H1 (cell line): Measurements from ENCODE around the gene ADGRB3. TPM values are rescaled to one million over a fixed set of nuclear protein-coding genes. Genes with fewer than 3 reads are reported as not detected.

Source experiments
- CTCF ChIA-PET: fragments of 300-600 bp; sonication (Branson Sonifier 250); formaldehyde crosslinking; loops from one replicate; lab custom pipeline; 2021; ENCODE audit not compliant: partially characterized antibody; lab: Charles Lee
- POLR2A ChIA-PET: fragments of 300-600 bp; sonication (Branson Sonifier 250); formaldehyde crosslinking; loops from one replicate; lab custom pipeline; 2021; ENCODE audit warnings: inconsistent platforms; ENCODE audit not compliant: partially characterized antibody; lab: Charles Lee
- DNase-seq, 2 experiments: peaks; one replicate each; pipeline versions ENCODE4 v3.0.0 to v3.0.0-alpha.2; 2010 to 2022; ENCODE audit warnings: low spot score in 2 of 2, low read depth in 1 of 2, mixed read lengths in 1 of 2
- FAIRE-seq: peaks from 2 replicates; lab custom pipeline; 2011; peaks lifted over from hg19 to GRCh38; lab: Jason Lieb, UNC
- H2AFZ ChIP-seq: 2 replicates; pipeline ENCODE4 v1.8.1; 2012; ENCODE audit warnings: low read length, inconsistent platforms
- H2AK5ac ChIP-seq: 2 replicates; pipeline ENCODE4 v1.6.1; 2013; ENCODE audit warnings: low read depth, low read length
- H2BK120ac ChIP-seq: replicated peaks from 2 replicates; pipeline ENCODE3; 2013; ENCODE audit warnings: low read depth, low read length, inconsistent platforms
- H2BK12ac ChIP-seq: 2 replicates; pipeline ENCODE4 v1.6.1; 2013; ENCODE audit warnings: low read depth, low read length
- H2BK15ac ChIP-seq: 2 replicates; pipeline ENCODE4 v1.6.1; 2013; ENCODE audit warnings: low read length
- H2BK20ac ChIP-seq: 2 replicates; pipeline ENCODE4 v1.6.1; 2013; ENCODE audit warnings: low read length
- H2BK5ac ChIP-seq: 2 replicates; pipeline ENCODE4 v1.6.1; 2013; ENCODE audit warnings: low read depth, low read length
- H3K14ac ChIP-seq: 2 replicates; pipeline ENCODE4 v1.6.1; 2013; ENCODE audit warnings: inconsistent platforms; ENCODE audit not compliant: insufficient read length
- H3K18ac ChIP-seq: 2 replicates; pipeline ENCODE4 v1.6.1; 2013; ENCODE audit warnings: low read length; ENCODE audit errors: extremely low read depth
- H3K23ac ChIP-seq: 2 replicates; pipeline ENCODE4 v1.6.1; 2013; ENCODE audit warnings: inconsistent platforms; ENCODE audit not compliant: insufficient read length
- H3K23me2 ChIP-seq: 2 replicates; pipeline ENCODE4 v1.6.1; 2013; ENCODE audit warnings: low read depth, low read length
- H3K27ac ChIP-seq: 2 replicates; pipeline ENCODE4 v1.6.1; 2011; ENCODE audit warnings: low read depth, low read length, inconsistent platforms
- H3K27me3 ChIP-seq, 4 experiments: replicated peaks in 1 of 4; 1 replicate in 1 of 4; 2 replicates in 3 of 4; pipeline versions ENCODE4 v1.6.1 to v1.8.1; 2011 to 2013; ENCODE audit warnings: low read length in 3 of 4, mild to moderate bottlenecking in 3 of 4, inconsistent platforms in 2 of 4, mixed read lengths in 2 of 4, moderate library complexity in 1 of 4; ENCODE audit not compliant: control insufficient read depth in 3 of 4, insufficient read depth in 3 of 4; ENCODE audit errors: extremely low read depth in 1 of 4
- H3K36me3 ChIP-seq, 4 experiments: 2 replicates each; pipeline versions ENCODE4 v1.6.1 to v1.8.1; 2011 to 2013; ENCODE audit warnings: mild to moderate bottlenecking in 4 of 4, low read length in 3 of 4, moderate library complexity in 2 of 4, control low read depth in 1 of 4, inconsistent platforms in 1 of 4; ENCODE audit not compliant: insufficient read depth in 4 of 4, control insufficient read depth in 2 of 4
- H3K4ac ChIP-seq: replicated peaks from 2 replicates; pipeline ENCODE3; 2013; ENCODE audit warnings: low read length, low read depth, mixed read lengths, inconsistent platforms; ENCODE audit not compliant: insufficient read length
- H3K4me1 ChIP-seq, 4 experiments: replicated peaks in 1 of 4; 1 replicate in 1 of 4; 2 replicates in 3 of 4; pipeline versions ENCODE4 v1.6.1 to v1.8.1; 2011 to 2013; ENCODE audit warnings: low read length in 3 of 4, inconsistent platforms in 2 of 4, mixed read lengths in 1 of 4; ENCODE audit not compliant: insufficient read depth in 4 of 4, control insufficient read depth in 3 of 4
- H3K4me2 ChIP-seq, 2 experiments: 2 replicates each; pipeline versions ENCODE4 v1.6.1 to v1.8.1; 2011 to 2013; ENCODE audit warnings: low read depth in 2 of 2, low read length in 2 of 2, control low read depth in 1 of 2, inconsistent platforms in 1 of 2, mild to moderate bottlenecking in 1 of 2; ENCODE audit not compliant: insufficient read depth in 1 of 2
- H3K4me3 ChIP-seq, 4 experiments: fragments of 200-600, 300-600 bp in 1 of 4; sonication (generic), shearing (Covaris generic), sonication (Bioruptor Twin) in 1 of 4; 2 replicates each; pipeline versions ENCODE4 v1.5.1 to v1.8.1; 2011 to 2016; ENCODE audit warnings: low read length in 4 of 4, low read depth in 3 of 4, control low read depth in 2 of 4, inconsistent platforms in 2 of 4, mild to moderate bottlenecking in 2 of 4, mixed read lengths in 1 of 4, moderate library complexity in 1 of 4; ENCODE audit not compliant: insufficient read depth in 2 of 4; ENCODE audit errors: extremely low read depth in 1 of 4
- H3K56ac ChIP-seq: replicated peaks from 2 replicates; pipeline ENCODE3; 2013; ENCODE audit warnings: low read depth, mild to moderate bottlenecking, mixed read lengths, low read length, inconsistent platforms; ENCODE audit not compliant: insufficient read length
- H3K79me1 ChIP-seq: 2 replicates; pipeline ENCODE4 v1.6.1; 2013; ENCODE audit warnings: low read depth, low read length, control low read depth
- H3K79me2 ChIP-seq, 2 experiments: 2 replicates each; pipeline versions ENCODE4 v1.6.1 to v1.8.1; 2012 to 2013; ENCODE audit warnings: low read length in 2 of 2, mild to moderate bottlenecking in 2 of 2, inconsistent platforms in 1 of 2; ENCODE audit not compliant: insufficient read depth in 2 of 2, control insufficient read depth in 1 of 2
- H3K9ac ChIP-seq, 4 experiments: replicated peaks in 1 of 4; 1 replicate in 1 of 4; 2 replicates in 3 of 4; pipeline versions ENCODE4 v1.6.1 to v1.8.1; 2011 to 2013; ENCODE audit warnings: low read depth in 3 of 4, low read length in 3 of 4, control low read depth in 2 of 4, mild to moderate bottlenecking in 2 of 4, moderate library complexity in 2 of 4, inconsistent platforms in 1 of 4; ENCODE audit errors: extremely low read depth in 1 of 4
- H3K9me3 ChIP-seq, 2 experiments: 2 replicates each; pipeline versions ENCODE4 v1.6.1 to v1.8.1; 2012 to 2013; ENCODE audit warnings: mild to moderate bottlenecking in 2 of 2, moderate library complexity in 2 of 2, control low read depth in 1 of 2, inconsistent platforms in 1 of 2, low read depth in 1 of 2, low read length in 1 of 2, mixed read lengths in 1 of 2; ENCODE audit not compliant: insufficient read depth in 2 of 2
- H4K20me1 ChIP-seq, 2 experiments: replicated peaks in 1 of 2; 2 replicates each; pipeline versions ENCODE3 to v1.8.1; 2011 to 2013; ENCODE audit warnings: inconsistent platforms in 2 of 2, low read length in 2 of 2, mild to moderate bottlenecking in 1 of 2; ENCODE audit not compliant: insufficient read depth in 2 of 2, control insufficient read depth in 1 of 2
- H4K5ac ChIP-seq: 2 replicates; pipeline ENCODE4 v1.6.1; 2013; ENCODE audit warnings: low read length, low read depth, mixed read lengths, inconsistent platforms; ENCODE audit not compliant: insufficient read length
- H4K8ac ChIP-seq: 2 replicates; pipeline ENCODE4 v1.8.0; 2013; ENCODE audit warnings: mild to moderate bottlenecking, moderate library complexity, low read length, inconsistent platforms; ENCODE audit not compliant: insufficient read depth; ENCODE audit errors: extremely low read depth
- H4K91ac ChIP-seq: replicated peaks from 2 replicates; pipeline ENCODE3; 2013; ENCODE audit warnings: low read length, mixed read lengths, inconsistent platforms; ENCODE audit not compliant: insufficient read length
- ATF3 ChIP-seq: IDR thresholded peaks from 2 replicates; pipeline ENCODE4 v1.6.1; 2011; ENCODE audit warnings: low read depth, mild to moderate bottlenecking, low read length; ENCODE audit not compliant: insufficient read depth
- CBX5 ChIP-seq: fragments of 300-800, 300-1000 bp; sonication (generic); IDR thresholded peaks from 2 replicates; pipeline ENCODE4 v1.7.1; 2016; ENCODE audit warnings: antibody characterized with exemption, low read length, low read depth
- EZH2 ChIP-seq: fragments of 200-600 bp; sonication (generic); IDR thresholded peaks from 2 replicates; pipeline ENCODE4 v1.7.1; 2012; ENCODE audit warnings: low read depth, mild to moderate bottlenecking, moderate library complexity, low read length, inconsistent platforms; ENCODE audit not compliant: severe bottlenecking
- GABPA ChIP-seq: IDR thresholded peaks from 2 replicates; pipeline ENCODE4 v1.6.1; 2011; ENCODE audit warnings: mild to moderate bottlenecking, low read length, moderate library complexity, borderline replicate concordance; ENCODE audit not compliant: insufficient read depth
- GTF2F1 ChIP-seq: IDR thresholded peaks from 2 replicates; pipeline ENCODE4 v1.6.1; 2012; ENCODE audit warnings: low read depth, low read length, improper control_type of control experiment, borderline replicate concordance
- HDAC2 ChIP-seq, 2 experiments: fragments of 300-600 bp in 1 of 2; sonication (generic) in 1 of 2; IDR thresholded peaks; 2 replicates each; pipeline ENCODE4 v1.6.1; 2011 to 2012; ENCODE audit warnings: low read depth in 2 of 2, low read length in 2 of 2, mild to moderate bottlenecking in 2 of 2, moderate library complexity in 2 of 2, borderline replicate concordance in 1 of 2, inconsistent platforms in 1 of 2
- KDM4A ChIP-seq: IDR thresholded peaks from one replicate; pipeline ENCODE4 v1.7.1; 2012; ENCODE audit warnings: low read depth, mild to moderate bottlenecking, moderate library complexity, low read length, inconsistent platforms; ENCODE audit not compliant: severe bottlenecking
- KDM5A ChIP-seq: fragments of 200-600 bp; IDR thresholded peaks from 2 replicates; pipeline ENCODE4 v1.7.1; 2012; ENCODE audit warnings: mild to moderate bottlenecking, low read length, inconsistent platforms, mixed read lengths
- PHF8 ChIP-seq: fragments of 200-600 bp; sonication (generic); conservative IDR thresholded peaks from 2 replicates; pipeline ENCODE4 v1.7.1; 2012; ENCODE audit warnings: low read depth, mild to moderate bottlenecking, inconsistent platforms, low read length, moderate library complexity
- RXRA ChIP-seq: IDR thresholded peaks from 2 replicates; pipeline ENCODE4 v1.6.1; 2011; ENCODE audit warnings: low read depth, mild to moderate bottlenecking, low read length, moderate library complexity; ENCODE audit not compliant: insufficient read depth
- SP2 ChIP-seq: IDR thresholded peaks from 2 replicates; pipeline ENCODE4 v1.6.1; 2012; ENCODE audit warnings: mild to moderate bottlenecking, low read length, inconsistent platforms
- SP4 ChIP-seq: IDR thresholded peaks from 2 replicates; pipeline ENCODE4 v1.6.1; 2012; ENCODE audit warnings: low read length, inconsistent platforms
- TCF12 ChIP-seq: IDR thresholded peaks from 2 replicates; pipeline ENCODE4 v1.6.1; 2011; ENCODE audit warnings: low read depth, mild to moderate bottlenecking, low read length
- WGBS, 2 experiments: shearing (Covaris generic) in 1 of 2; methylation state at CpG; one replicate each; pipeline versions ENCODE4 v1.1.6 to v1.1.7; 2013 to 2015; ENCODE audit warnings: low lambda C conversion rate in 2 of 2, mixed read lengths in 2 of 2, inconsistent platforms in 1 of 2, low coverage in 1 of 2, missing lambda C conversion rate in 1 of 2; ENCODE audit not compliant: insufficient replicate concordance in 2 of 2, insufficient coverage in 1 of 2, insufficient read length in 1 of 2; ENCODE audit errors: extremely low coverage in 1 of 2, missing lambda C conversion rate in 1 of 2; 5-methylcytosine and 5-hydroxymethylcytosine counted together
- polyA plus RNA-seq, 7 experiments: library from polyadenylated mRNA; depleted of rRNA in 3 of 7; stranded (reverse) in 5 of 7; unstranded in 2 of 7; fragments of >200 nt in 5 of 7; fragments of 200-250 nt in 2 of 7; gene quantifications; 1 replicate in 5 of 7; 2 replicates in 1 of 7; 4 replicates in 1 of 7; pipeline versions ENCODE4 v1.2.1 to v1.2.3, GENCODE V29; 2011 to 2013; ENCODE audit warnings: missing spikeins in 2 of 7, mixed read lengths in 2 of 7
- total RNA-seq: library from RNA; stranded (reverse); fragmentation: NEBNext Ultra II Directional; extraction: Animal tissue kit (Norgen Biotek cat#: 25700); gene quantifications from 2 replicates; pipeline ENCODE4 v1.2.1, GENCODE V29; 2021

The ADGRB3 gene
- total and polyA plus RNA-seq, 2 of the 8 experiments (the other 6 are each of a cell fraction or from before 2014, with no cell fraction given), result 0.35 to 1.2 TPM

DNA sequence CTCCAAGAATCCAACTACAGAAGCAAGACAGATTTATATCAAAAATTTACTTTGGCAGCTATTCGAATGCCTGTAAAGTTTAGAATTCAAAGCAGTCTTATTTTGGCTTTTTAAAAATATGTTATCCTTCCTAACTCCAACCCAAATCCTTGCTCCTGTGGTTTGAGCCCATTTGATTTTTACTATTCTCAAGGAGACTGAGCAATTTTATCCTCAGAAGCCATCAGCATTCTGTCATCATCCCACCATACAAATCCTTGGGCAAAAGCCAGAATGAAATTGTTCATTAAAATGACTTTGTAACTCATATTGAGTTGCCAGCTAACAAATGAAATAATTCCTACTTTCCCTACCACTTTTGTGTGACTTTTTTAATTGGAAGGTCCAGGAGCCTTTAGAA lies 392.8 kb downstream of the ADGRB3 start:
- Histone ChIP-seq H3K36me3 (no peaks in the 10 kb centered on the region), H3K4ac (no peak overlapping the region), H2BK15ac (no peak overlapping the region), H4K8ac (no peak overlapping the region), H3K23me2 (no peaks in the 10 kb centered on the region), H3K4me1 (no peaks in the 10 kb centered on the region), H3K4me2 (no peak overlapping the region), H3K4me3 (no peak overlapping the region), H3K9ac (no peak overlapping the region), H2BK5ac (no peak overlapping the region), H3K27me3 (no peaks in the 10 kb centered on the region), H3K23ac (no peak overlapping the region), H3K14ac (no peak overlapping the region), H2AFZ (no peak overlapping the region), H2BK120ac (no peak overlapping the region), H3K18ac (no peak overlapping the region), H3K79me2 (no peaks in the 10 kb centered on the region), H2AK5ac (no peak overlapping the region), H3K56ac (no peak overlapping the region), H4K91ac (no peak overlapping the region), H3K9me3 (no peaks in the 10 kb centered on the region), H4K5ac (no peak overlapping the region), H3K79me1 (no peaks in the 10 kb centered on the region), H2BK20ac (no peak overlapping the region), H3K27ac (no peak overlapping the region), H4K20me1 (no peaks in the 10 kb centered on the region), H2BK12ac (no peak overlapping the region)
- WGBS, 2 experiments, result 94% methylated on average over 1 of the region's 1 CpG; no CpG with 5 or more reads in 1 of the 2 experiments
- FAIRE-seq, result no peak
- DNase-seq, result no peak
- POLR2A ChIA-PET, result no interaction called here
- TF ChIP-seq SP4 (no peak), RXRA (no peak), CBX5 (no peak), KDM4A (no peak), EZH2 (no peak), GABPA (no peak), KDM5A (no peak), PHF8 (no peak), ATF3 (no peak), HDAC2 (IDR thresholded peaks at IDR 0.05; ENCODE audit: borderline replicate concordance in 1 of 2, low read depth in 2 of 2, low read length in 2 of 2) (no peak), SP2 (no peak), GTF2F1 (no peak), TCF12 (no peak)
- CTCF ChIA-PET, result no interaction called here
